ENCODE measurements around the gene RUNX1.

Gene RUNX1

DNA sequence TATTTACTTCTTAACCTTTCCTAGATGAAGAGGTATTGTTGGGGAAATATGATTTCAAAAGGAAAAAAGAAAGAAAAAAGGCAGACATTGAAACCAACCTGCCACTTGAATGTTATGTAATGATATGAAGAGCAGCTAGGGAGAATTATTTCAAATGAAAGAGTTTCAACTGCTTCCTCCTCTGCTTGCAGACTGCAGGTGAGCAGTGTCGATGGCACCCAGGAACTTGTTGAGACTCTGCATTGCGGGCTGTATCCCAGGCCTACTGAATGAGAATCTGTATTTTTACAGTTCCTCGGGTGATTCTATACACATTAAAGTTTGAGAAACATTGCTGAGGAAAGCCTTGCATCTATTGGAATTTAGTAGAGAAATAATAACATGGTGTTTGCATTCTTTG, 3.7 kb upstream of the RUNX1 start:
- DNase-seq (ENCODE audit: low spot score): no peak
- TF ChIP-seq, protein P1, sequence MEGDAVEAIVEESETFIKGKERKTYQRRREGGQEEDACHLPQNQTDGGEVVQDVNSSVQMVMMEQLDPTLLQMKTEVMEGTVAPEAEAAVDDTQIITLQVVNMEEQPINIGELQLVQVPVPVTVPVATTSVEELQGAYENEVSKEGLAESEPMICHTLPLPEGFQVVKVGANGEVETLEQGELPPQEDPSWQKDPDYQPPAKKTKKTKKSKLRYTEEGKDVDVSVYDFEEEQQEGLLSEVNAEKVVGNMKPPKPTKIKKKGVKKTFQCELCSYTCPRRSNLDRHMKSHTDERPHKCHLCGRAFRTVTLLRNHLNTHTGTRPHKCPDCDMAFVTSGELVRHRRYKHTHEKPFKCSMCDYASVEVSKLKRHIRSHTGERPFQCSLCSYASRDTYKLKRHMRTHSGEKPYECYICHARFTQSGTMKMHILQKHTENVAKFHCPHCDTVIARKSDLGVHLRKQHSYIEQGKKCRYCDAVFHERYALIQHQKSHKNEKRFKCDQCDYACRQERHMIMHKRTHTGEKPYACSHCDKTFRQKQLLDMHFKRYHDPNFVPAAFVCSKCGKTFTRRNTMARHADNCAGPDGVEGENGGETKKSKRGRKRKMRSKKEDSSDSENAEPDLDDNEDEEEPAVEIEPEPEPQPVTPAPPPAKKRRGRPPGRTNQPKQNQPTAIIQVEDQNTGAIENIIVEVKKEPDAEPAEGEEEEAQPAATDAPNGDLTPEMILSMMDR (IDR thresholded peaks at IDR 0.05): no peak
- peak overlapping the region; percentile 44 to 90 for H3K27ac ChIP-seq

DNA sequence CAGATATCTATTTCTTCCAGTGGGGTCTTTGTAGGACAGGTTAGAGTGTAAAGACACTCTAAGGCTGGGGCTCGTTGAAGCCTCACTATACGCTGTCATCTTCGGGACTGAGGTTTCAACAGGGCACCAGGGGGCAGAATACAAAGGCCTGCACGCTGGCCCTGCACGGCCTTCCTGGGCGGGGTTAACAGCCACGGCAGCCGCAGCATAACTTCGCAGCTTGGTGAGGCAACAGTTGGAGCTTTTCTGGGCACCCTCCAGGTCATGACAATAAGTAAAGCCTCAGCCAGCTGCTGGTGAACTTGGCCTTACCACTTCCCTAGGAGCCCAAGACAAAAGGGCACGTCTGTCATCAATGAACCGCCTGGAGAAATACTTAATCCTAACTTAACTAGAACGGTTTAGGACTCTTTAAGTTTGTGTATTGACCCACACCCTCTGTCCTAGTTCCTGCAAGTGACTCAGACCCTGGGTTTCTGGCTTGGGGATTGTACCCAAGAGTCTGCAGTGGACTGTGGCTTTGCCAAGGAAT, 2.3 kb upstream of the RUNX1 start:
- TF ChIP-seq, protein P1 (IDR thresholded peaks at IDR 0.05): no peak
- Histone ChIP-seq H3K4me3 (no peak overlapping the region), H3K27ac (peak overlapping the region; percentile 25 to 90)
- DNase-seq (ENCODE audit: low spot score): peak; percentile 86

More for the DNA sequence above, 3.7 kb upstream of the RUNX1 start:
- H3K4me3 ChIP-seq: no peak overlapping the region

DNA sequence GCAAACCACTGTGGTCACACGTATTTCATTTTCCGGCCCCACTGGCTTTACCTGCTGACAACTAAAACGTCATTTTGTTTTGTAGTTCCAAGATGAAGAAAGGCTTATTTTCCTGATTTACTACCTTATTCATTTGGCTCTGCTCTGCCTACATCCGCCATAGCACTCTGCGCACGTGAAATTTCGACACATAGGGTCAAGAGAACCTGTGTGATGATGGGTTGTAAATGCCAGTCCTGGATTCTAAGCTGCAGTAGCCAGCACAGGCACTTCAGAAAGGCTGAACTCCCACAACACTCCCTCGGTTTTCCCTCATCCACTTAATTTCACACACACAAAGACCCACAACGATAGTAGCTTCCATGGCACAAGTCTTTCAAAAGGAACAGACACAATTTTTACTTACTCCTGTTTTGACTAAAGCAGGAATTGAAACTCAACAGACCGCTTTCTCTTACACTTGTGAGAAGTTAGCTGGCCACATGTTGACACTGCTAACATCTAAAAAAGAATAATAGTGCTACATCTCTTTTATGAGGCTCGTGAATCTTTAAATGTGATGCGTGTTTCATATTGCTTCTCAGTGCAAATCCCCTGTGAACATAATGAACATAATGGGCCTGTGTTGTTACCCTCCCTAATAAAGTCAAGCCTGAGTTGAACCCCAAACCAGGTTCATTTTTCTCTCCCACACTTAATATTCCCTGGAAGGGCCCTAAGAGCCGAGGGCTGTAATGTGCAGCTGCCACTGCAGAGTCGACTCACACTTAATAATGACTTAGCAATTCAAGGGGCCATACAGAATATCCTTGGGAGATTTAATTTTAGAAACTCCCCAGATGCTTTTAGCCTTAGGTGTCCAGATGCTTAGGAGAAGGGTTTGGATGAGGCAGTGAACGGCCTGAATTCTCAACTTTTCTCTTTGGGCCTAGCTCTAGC, 1.5 kb upstream of the RUNX1 start:
- H3K4me3 ChIP-seq: no peak overlapping the region
- TF ChIP-seq, protein P1 (IDR thresholded peaks at IDR 0.05): no peak
- H3K27ac ChIP-seq: peak overlapping the region; percentile 25 to 90
- DNase-seq (ENCODE audit: low spot score): no peak

DNA sequence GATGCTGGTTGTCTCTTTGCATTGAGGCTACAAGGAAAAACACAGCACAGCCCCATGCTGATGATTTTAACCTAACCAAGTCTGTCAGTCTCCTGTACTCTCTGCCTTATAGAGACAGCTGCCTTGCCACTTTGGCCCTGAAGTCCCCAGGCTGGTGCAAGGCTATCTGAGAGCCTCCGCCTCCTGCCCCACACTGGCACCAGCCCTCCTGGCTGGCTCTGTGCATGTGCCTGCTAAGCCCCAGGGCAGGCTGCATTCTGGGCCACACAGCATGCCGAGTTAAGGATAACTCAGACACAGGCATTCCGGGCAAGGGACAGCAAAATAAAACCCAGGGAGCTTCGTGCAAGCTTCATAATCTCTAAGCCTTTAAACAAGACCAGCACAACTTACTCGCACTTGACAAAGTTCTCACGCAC, 910 bp downstream of the RUNX1 start:
- TF ChIP-seq, protein P1 (IDR thresholded peaks at IDR 0.05): no peak
- H3K4me3 ChIP-seq: peak overlapping the region; percentile 62
- peak overlapping the region; percentile 40 to 90 for H3K27ac ChIP-seq
- no peak for DNase-seq (ENCODE audit: low spot score)

DNA sequence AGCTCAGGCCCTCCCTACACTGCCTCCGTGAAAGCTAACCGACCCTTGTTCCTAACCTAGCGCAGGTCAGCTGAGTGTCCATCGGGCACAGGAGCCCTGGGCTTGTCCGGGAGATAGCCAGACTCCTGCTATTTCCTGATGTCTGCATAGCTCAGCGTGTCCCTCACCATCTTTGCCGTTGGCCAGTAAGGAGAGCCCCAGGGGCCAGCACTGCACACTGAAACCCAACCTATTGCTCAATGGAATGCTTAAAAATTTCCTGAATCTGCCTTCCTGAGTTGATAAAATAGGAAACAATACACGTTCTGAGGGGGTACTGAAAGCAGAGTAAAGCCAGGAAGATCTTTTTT, 2.2 kb downstream of the RUNX1 start:
- Histone ChIP-seq H3K4me3 (peak overlapping the region; percentile 62), H3K27ac (peak overlapping the region; percentile 3 to 90)
- TF ChIP-seq, protein P1 (IDR thresholded peaks at IDR 0.05): no peak
- no peak for DNase-seq (ENCODE audit: low spot score)

- no peak overlapping the region for H3K4me3 ChIP-seq
- TF ChIP-seq, protein P1 (IDR thresholded peaks at IDR 0.05): no peak
- no peak overlapping the region for H3K27ac ChIP-seq
- no peak for DNase-seq (ENCODE audit: low spot score)
These were observed 2.9 kb downstream of the RUNX1 start for GRCh38 chr21:35046263-35046624.
